PC-3 (cell line): ENCODE results near the gene DHDDS.

Experiments
- CTCF ChIP-seq: fragments of 300-600 bp; sonication (generic); conservative IDR thresholded peaks from 2 replicates; pipeline ENCODE4 v1.5.1; 2017; ENCODE audit warnings: antibody characterized with exemption, low read depth, mild to moderate bottlenecking, low read length
- EZH2 ChIP-seq: fragments of 300-600 bp; sonication (generic); IDR thresholded peaks from one replicate; pipeline ENCODE4 v1.6.1; 2017; ENCODE audit warnings: antibody characterized with exemption, mild to moderate bottlenecking, low read length; ENCODE audit not compliant: unreplicated experiment

DNA sequence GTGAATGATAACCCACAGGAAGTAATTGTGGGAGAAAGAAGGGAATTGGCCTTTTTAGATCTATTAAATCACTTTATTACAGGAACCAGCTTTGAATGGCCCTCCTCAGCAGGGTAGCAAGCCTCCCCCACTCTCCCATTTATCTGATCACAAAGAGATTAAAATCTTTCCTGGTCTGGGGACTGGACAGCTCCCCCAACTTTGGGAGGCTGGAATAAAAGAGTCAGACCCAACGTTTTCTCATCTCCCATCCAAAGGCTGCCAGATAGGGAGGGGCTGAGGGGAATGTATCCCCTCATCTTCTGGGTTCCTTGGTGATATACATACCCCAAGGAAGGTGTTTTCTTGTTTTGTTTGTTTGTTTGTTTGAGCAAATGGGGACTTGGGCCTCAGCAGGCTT, 19.1 kb upstream of the DHDDS start:
- TF ChIP-seq CTCF, result no peak
- TF ChIP-seq EZH2, result no peak
